Stimulated activated CD8-positive, alpha-beta memory T cell treated with anti-CD3 and anti-CD28 coated beads, Interleukin-7, amount 100 ng/mL, for 4 hours (primary cell): ENCODE data around the gene HLA-B.
"Not testable (repeated sequence)": the region's sequence is repeated elsewhere in the genome, so short reads cannot be mapped to it uniquely, and the experiment has no call there.

Experiments
- DNase-seq, 2 donors: peaks; one replicate each; pipeline ENCODE4 v3.0.0-alpha.2; 2020; ENCODE audit warnings: low read depth in 2 of 2

The HLA-B gene

GRCh38 chr6:31383149-31383548, 26.2 kb upstream of the HLA-B start:
- DNase-seq = no peak

- no peak for DNase-seq
Measured at GRCh38 chr6:31381666-31382065, 24.7 kb upstream of the HLA-B start.

GRCh38 chr6:31379850-31380249, 22.9 kb upstream of the HLA-B start:
- DNase-seq = no peak

GRCh38 chr6:31378721-31379103, 21.7 kb upstream of the HLA-B start:
- no peak for DNase-seq

GRCh38 chr6:31378062-31378720, 21.2 kb upstream of the HLA-B start:
- DNase-seq = no peak

GRCh38 chr6:31377029-31377428, 20.1 kb upstream of the HLA-B start:
- no peak for DNase-seq

GRCh38 chr6:31375699-31376098, 18.7 kb upstream of the HLA-B start:
- DNase-seq = no peak

- DNase-seq = not testable (repeated sequence)
Measured at GRCh38 chr6:31374118-31374517, 17.1 kb upstream of the HLA-B start.

- no peak for DNase-seq
Measured at GRCh38 chr6:31368461-31368860, 11.5 kb upstream of the HLA-B start.

- peak; percentile 74 to 75 for DNase-seq
Measured at GRCh38 chr6:31366693-31367470, 9.9 kb upstream of the HLA-B start.

- DNase-seq = no peak
Measured at GRCh38 chr6:31365864-31366263, 8.9 kb upstream of the HLA-B start.

GRCh38 chr6:31363811-31364210, 6.8 kb upstream of the HLA-B start:
- DNase-seq = no peak

- no peak for DNase-seq
Measured at GRCh38 chr6:31362751-31363150, 5.8 kb upstream of the HLA-B start.

GRCh38 chr6:31359581-31359980, 2.6 kb upstream of the HLA-B start:
- DNase-seq = no peak

GRCh38 chr6:31358302-31358701, 1.3 kb upstream of the HLA-B start:
- no peak for DNase-seq

GRCh38 chr6:31357886-31358285, 907 bp upstream of the HLA-B start:
- no peak for DNase-seq

GRCh38 chr6:31356216-31356945, 598 bp downstream of the HLA-B start:
- DNase-seq = peak in 1 of 2 donors; percentile 33

- DNase-seq = no peak
Measured at GRCh38 chr6:31355583-31355948, 1.4 kb downstream of the HLA-B start.

GRCh38 chr6:31354864-31355582, 2.0 kb downstream of the HLA-B start:
- DNase-seq = no peak

GRCh38 chr6:31354158-31354863, 2.7 kb downstream of the HLA-B start:
- DNase-seq = peak in 1 of 2 donors; percentile 9

- no peak for DNase-seq
Measured at GRCh38 chr6:31353384-31353945, 3.5 kb downstream of the HLA-B start.
